GM21381 (cell line): ENCODE data around the gene PKD2L2.
A peak's percentile ranks its signal among the peaks of the same experiment; 100 is the strongest.
"Not testable (repeated sequence)": the region's sequence is repeated elsewhere in the genome, so short reads cannot be mapped to it uniquely, and the experiment has no call there.

ENCODE experiments used
- ATAC-seq: cut with Tn5 transposase; IDR thresholded peaks from one replicate; pipeline ENCODE4 v1.9.1; 2021; ENCODE audit warnings: mild to moderate bottlenecking, moderate library complexity; ENCODE audit not compliant: unreplicated experiment

The PKD2L2 gene

DNA sequence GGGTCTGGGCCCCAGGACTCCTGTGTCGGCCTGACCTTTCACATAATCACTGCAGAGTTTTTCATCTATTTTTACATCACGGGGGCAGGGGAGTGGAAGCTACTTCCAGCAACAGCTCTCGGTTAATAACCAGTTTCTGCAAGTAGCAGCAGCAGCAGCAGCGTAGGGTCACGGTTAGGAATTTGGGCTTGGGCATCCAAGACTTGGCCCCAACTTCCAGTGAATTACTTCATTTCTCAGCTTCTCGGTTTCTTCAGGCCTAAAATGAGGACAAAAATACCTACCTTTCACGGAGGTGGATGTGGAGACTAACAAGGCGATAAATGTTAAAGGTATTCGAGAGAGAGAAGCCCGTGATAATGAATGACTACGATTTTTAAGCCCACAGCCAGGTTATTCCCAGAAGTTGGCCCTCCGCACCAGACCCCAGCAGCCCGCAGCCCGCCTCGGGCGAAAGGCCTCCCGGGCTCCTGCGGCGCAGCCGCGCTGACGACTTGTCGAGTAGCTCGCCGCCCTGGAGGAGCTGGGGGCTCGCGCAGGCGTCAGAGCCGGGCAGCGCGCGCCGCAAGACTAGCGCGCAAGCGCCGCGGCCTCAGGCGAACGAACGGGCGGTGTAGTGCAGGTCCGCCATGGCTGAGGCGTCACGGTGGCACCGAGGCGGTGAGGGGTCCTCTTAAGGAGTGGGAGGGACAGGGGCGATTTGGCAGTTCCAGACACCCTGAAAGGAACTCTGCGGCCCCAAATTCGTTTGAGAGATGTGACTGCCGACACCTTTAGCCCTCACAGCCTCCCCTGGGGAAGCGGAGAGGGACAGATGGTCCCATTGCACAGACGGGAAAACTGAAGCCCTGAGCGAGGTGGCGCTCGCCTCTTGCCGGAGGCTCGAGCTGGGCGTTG, at the start of gene PKD2L2:
Gene PKD2L2, plus strand, starts transcription at position 595 of the 897 bp plus-strand sequence. Its CDS starts 35 bp downstream, at position 630.
- ATAC-seq: peak; percentile 97

GRCh38 chr5:137842296-137842695, 47.0 kb upstream of the PKD2L2 start:
- no peak for ATAC-seq

DNA sequence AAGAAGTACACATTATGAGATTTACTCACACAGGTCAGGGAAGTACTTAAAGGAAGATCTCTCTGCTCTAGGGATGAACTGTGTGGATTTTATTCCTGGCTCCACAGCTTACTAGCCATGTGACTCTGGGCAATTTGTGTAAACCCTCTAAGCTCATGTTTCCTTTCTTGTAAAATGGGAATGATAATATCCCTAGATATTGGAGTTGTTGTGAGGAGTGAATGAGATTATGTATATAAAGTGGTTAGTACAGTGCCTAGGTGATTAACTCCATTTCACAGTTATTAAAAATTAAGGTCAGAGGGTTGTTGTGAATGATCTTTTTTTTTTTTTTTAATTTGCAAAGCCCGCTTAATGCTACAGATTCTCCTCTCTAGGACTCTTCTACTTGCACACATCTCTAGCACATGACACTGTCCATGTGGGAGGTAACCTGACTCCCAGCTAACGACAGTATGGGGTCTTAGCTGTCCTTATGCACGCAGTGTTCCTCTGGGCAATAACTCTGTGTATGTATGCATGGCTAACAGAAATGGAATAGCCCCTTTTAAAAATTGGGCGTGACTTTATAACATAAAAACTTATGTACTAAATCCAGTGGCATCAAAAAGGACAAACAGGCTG, 45.5 kb upstream of the PKD2L2 start:
- no peak for ATAC-seq

DNA sequence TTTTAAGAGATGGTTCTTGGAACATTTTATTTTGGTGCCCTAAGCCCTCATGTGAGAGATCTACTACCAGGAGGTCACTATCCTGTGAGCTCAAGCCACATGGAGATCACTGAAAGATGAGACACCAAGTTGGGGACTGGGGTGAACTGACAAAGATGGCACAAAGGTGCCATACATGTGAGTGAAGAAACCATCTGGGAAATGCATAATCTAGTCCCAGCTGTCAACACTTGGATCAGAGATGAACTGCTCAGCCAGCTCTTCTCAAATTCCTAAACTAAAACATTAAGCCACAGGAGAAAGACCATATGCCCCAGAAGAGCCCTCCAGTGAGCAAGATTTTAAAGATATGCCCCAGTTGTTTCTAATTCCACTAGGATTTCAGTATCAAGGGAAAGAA, 43.8 kb upstream of the PKD2L2 start:
- ATAC-seq: no peak

GRCh38 chr5:137847687-137848086, 41.6 kb upstream of the PKD2L2 start:
- peak; percentile 57 for ATAC-seq

- ATAC-seq: not testable (repeated sequence)
These were observed 36.1 kb upstream of the PKD2L2 start for GRCh38 chr5:137853165-137853564.

- ATAC-seq: peak; percentile 34
These were observed 33.1 kb upstream of the PKD2L2 start for GRCh38 chr5:137856201-137856600.

- no peak for ATAC-seq
These were observed 32.1 kb upstream of the PKD2L2 start for GRCh38 chr5:137856916-137857862.

DNA sequence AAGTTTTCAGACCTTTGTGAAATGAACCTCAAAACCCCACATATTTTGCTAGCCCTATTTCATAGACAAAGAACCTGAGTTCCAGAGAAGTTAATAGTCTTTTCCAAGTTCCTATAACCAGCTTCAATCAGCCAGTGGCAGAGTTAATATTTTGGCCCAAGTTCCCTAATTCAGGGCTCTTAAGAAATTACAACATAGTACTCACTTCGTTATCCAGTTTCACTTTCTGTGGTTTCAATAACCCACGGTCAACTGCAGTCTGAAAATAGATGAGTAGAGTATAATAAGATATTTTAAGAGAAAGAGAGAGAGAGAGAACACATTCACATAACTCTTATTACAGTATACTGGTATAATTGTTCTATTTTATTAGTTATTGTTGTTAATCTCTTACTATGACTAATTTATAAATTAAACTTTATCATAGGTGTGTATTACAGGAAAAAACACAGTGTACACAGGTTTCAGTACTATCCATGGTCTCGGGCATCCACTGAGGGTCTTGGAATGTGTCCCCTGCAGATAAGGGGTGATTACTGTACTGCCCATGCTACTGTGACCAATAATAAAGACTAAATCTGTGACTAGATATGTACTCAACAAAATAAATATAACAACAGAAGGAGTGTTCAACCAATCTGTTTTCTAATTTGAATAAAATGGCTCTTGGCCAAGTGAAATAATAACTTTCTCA, 30.9 kb upstream of the PKD2L2 start:
- peak; percentile 74 for ATAC-seq

- ATAC-seq: no peak
These were observed 30.3 kb upstream of the PKD2L2 start for GRCh38 chr5:137858954-137859353.

DNA sequence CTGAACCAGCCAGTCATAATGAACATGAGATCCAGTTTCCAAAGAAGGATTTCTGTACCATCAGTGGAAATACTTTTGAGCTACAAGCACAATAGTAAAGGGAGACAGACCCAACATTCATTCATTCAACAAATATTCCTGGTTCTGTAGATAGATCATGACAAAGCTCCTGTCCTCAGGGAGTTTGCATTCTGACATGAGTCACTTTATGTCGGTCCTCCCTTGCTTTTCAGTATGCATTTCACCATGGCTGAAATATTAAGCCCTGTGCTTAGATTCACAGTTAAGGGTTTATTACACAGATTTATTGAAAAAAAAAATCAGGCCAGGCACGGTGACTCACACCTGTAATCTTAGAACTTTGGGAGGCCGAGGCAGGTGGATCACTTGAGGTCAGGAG, 27.0 kb upstream of the PKD2L2 start:
- no peak for ATAC-seq

- not testable (repeated sequence) for ATAC-seq
These were observed 25.6 kb upstream of the PKD2L2 start for GRCh38 chr5:137863653-137864052.

GRCh38 chr5:137866541-137867388, 22.5 kb upstream of the PKD2L2 start:
- no peak for ATAC-seq

DNA sequence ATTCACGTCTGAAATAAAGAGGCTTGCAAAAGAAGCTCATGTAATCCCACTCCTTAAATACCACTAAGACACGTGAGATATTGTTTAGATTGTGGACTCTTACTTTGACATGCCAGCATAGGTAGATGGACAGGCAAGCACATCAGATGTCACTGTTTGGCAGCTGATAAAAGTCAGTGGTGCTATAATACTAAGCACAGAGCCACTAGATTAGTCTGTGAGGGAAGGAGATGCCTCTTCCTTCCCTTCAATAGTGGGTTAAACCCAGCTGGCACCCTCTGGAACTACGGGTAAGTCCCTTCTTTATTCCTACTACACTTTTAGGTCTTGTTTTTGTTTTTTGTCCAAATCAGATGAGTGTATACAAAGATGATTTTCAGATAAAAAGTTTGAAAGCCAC, 21.6 kb upstream of the PKD2L2 start, which contains the start of gene MYOT:
Gene MYOT, plus strand, starts transcription at position 197 of the 400 bp plus-strand sequence. CDS start 2,792 bp downstream, outside the sequence.
- no peak for ATAC-seq

DNA sequence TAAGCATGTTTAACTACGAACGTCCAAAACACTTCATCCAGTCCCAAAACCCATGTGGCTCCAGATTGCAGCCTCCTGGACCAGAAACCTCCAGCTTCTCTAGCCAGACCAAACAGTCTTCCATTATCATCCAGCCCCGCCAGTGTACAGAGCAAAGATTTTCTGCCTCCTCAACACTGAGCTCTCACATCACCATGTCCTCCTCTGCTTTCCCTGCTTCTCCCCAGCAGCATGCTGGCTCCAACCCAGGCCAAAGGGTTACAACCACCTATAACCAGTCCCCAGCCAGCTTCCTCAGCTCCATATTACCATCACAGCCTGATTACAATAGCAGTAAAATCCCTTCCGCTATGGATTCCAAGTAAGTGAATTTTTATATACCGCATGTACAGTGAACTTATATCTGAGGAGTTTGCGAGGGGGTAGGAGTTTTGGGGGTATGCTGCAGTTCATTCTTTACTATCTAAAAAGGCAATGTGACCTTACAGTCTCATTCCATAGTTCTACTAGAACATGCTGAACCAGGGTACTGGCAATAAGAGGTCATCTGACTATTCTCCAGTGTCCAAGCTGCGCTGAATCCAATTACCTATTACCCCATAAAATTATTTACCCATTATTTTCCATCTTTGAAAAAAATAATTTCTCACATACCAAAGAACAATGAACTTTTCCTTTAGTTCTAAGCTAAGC, 18.5 kb upstream of the PKD2L2 start:
- ATAC-seq: no peak

DNA sequence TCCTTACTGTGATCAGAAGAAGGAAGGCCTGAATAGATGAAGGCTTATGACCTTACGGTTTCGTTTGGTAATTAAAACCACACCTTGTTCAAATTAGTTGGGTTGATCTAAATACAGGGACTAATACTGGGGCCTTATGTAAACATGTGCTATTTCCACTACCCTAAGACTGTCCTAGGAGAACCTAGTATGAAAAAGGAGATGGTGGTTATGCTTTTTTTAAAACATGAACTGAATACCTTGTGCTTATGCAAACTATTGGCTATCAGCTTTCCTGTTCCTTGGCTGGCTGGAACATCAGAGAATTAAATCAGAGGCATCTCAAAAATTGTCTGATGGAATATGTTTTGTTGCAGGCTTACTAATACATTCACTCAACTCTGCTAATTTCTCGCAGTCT, 17.7 kb upstream of the PKD2L2 start:
- ATAC-seq: no peak

DNA sequence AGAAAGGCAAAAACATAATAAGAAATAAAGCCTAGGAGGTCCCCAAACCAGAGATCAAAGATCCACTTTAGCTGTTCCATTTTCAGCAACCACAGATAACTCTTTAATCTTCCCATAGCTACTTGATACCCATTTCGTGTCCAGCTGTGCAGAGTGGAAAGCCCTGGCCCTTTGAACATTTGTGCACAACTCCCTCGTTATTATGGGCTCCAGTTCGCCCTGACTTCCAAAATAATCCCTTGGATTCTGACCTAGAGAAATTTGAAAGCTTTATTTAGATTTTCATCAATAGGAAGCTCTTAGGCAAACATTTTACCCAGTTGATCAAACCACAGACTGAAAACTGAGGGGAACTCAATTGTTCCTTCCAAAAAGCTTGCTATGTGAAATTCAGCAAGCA, 16.8 kb upstream of the PKD2L2 start:
- ATAC-seq: no peak

- ATAC-seq: no peak
These were observed 13.2 kb upstream of the PKD2L2 start for GRCh38 chr5:137876101-137876500.

- ATAC-seq: no peak
These were observed 8.9 kb upstream of the PKD2L2 start for GRCh38 chr5:137880313-137880712.
